MM.1S (cell line): ENCODE measurements around the gene OVOL1.

Experiments
- DNase-seq: peaks from one replicate; pipeline ENCODE4 v3.0.0-alpha.2; 2015
- H2AFZ ChIP-seq: fragments of 300-600 bp; sonication (generic); 2 replicates; pipeline ENCODE4 v1.6.0; 2016; ENCODE audit warnings: antibody characterized with exemption, low read length
- H3F3A ChIP-seq: fragments of 300-600 bp; sonication (generic); 2 replicates; pipeline ENCODE4 v1.6.1; 2016; ENCODE audit warnings: mild to moderate bottlenecking, antibody characterized with exemption, low read length, moderate library complexity, mixed read lengths; ENCODE audit not compliant: insufficient read depth
- H3K27ac ChIP-seq: fragments of 300-600 bp; sonication (generic); 2 replicates; pipeline ENCODE4 v1.5.1; 2016; ENCODE audit warnings: mild to moderate bottlenecking, low read length
- H3K27me3 ChIP-seq: fragments of 300-600 bp; sonication (generic); replicated peaks from 2 replicates; pipeline ENCODE4 v1.6.0; 2016; ENCODE audit warnings: low read length; ENCODE audit not compliant: insufficient read depth
- H3K36me3 ChIP-seq: fragments of 300-600 bp; sonication (generic); replicated peaks from 2 replicates; pipeline ENCODE4 v1.6.1; 2016; ENCODE audit warnings: mild to moderate bottlenecking, low read length, mixed read lengths; ENCODE audit not compliant: insufficient read depth
- H3K4me1 ChIP-seq: fragments of 300-600 bp; sonication (generic); 2 replicates; pipeline ENCODE4 v1.6.1; 2016; ENCODE audit warnings: low read length, mixed read lengths
- H3K4me2 ChIP-seq: fragments of 300-600 bp; sonication (generic); 2 replicates; pipeline ENCODE4 v1.6.0; 2016; ENCODE audit warnings: low read depth, low read length
- H3K4me3 ChIP-seq: fragments of 300-600 bp; sonication (generic); 2 replicates; pipeline ENCODE4 v1.5.1; 2016; ENCODE audit warnings: low read length, mixed read lengths
- H3K79me2 ChIP-seq: fragments of 300-600 bp; sonication (generic); 2 replicates; pipeline ENCODE4 v1.6.1; 2016; ENCODE audit warnings: mixed run types, low read length, mixed read lengths
- H3K9ac ChIP-seq: fragments of 300-600 bp; sonication (generic); 2 replicates; pipeline ENCODE4 v1.6.1; 2016; ENCODE audit warnings: low read length, mixed read lengths
- H3K9me2 ChIP-seq: fragments of 300-600 bp; sonication (generic); replicated peaks from 2 replicates; pipeline ENCODE4 v1.6.1; 2016; ENCODE audit warnings: mild to moderate bottlenecking, low read length, mixed read lengths; ENCODE audit not compliant: insufficient read depth
- H3K9me3 ChIP-seq: fragments of 300-600 bp; sonication (generic); replicated peaks from 2 replicates; pipeline ENCODE4 v1.6.1; 2016; ENCODE audit warnings: mild to moderate bottlenecking, low read length, mixed read lengths; ENCODE audit not compliant: insufficient read depth
- H4K20me1 ChIP-seq: fragments of 300-600 bp; sonication (generic); 2 replicates; pipeline ENCODE4 v1.6.1; 2016; ENCODE audit warnings: mild to moderate bottlenecking, low read length, moderate library complexity, mixed read lengths; ENCODE audit not compliant: insufficient read depth
- CTCF ChIP-seq: fragments of 300-600 bp; sonication (generic); IDR thresholded peaks from 2 replicates; pipeline ENCODE4 v1.5.1; 2016; ENCODE audit warnings: antibody characterized with exemption, low read length, mixed read lengths
- EZH2 ChIP-seq: fragments of 300-600 bp; sonication (generic); optimal IDR thresholded peaks from 2 replicates; pipeline ENCODE3; 2017; ENCODE audit warnings: low read depth, mild to moderate bottlenecking, antibody characterized with exemption, low read length, mixed read lengths
- EZH2phosphoT487 ChIP-seq: fragments of 300-600 bp; sonication (generic); IDR thresholded peaks from 2 replicates; pipeline ENCODE4 v1.6.1; 2018; ENCODE audit warnings: antibody characterized with exemption, low read length

Gene OVOL1

GRCh38 chr11:65776196-65776595 is 10.7 kb upstream of the OVOL1 start:
- Histone ChIP-seq H3F3A (no peaks in the 10 kb centered on the region), H3K27me3 (no peaks in the 10 kb centered on the region), H3K9ac (no peak overlapping the region), H3K9me2 (no peaks in the 10 kb centered on the region), H3K9me3 (no peaks in the 10 kb centered on the region), H3K79me2 (peaks cover 32% of the 10 kb centered on the region), H2AFZ (no peak overlapping the region), H3K4me3 (no peak overlapping the region), H3K27ac (no peak overlapping the region), H3K4me1 (no peaks in the 10 kb centered on the region), H3K4me2 (no peak overlapping the region), H3K36me3 (peaks cover 4% of the 10 kb centered on the region; the same call in 1 of the 2 replicates), H4K20me1 (no peaks in the 10 kb centered on the region; the same call in 1 of the 2 replicates)
- TF ChIP-seq EZH2phosphoT487 (no peak), EZH2 (no peak), CTCF (no peak)
- DNase-seq = no peak

DNA sequence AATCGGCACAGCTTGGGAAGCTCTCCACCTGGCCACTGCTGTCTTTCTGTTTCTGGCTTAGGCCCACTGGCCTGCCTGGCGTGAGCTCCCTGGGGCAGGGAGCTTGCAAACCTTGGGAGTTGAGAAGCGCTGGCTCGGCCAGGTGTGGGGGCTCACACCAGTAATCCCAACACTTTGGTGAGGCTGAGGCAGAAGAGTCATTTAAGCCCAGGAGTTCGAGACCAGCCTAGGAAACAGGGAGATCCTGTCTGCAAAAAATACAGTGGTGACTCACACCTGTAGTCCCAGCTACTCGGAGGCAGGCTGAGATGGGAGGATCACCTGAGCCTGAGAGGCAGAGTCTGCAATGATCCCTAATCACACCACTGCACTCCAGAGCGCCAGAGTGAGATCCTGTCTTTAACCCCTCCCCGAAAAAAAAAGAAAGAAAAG is 10.1 kb upstream of the OVOL1 start:
- Histone ChIP-seq H3K9me2 (no peaks in the 10 kb centered on the region), H3K36me3 (peaks cover 4% of the 10 kb centered on the region; the same call in 1 of the 2 replicates), H3F3A (peaks cover 3% of the 10 kb centered on the region; the same call in 1 of the 2 replicates), H2AFZ (no peak overlapping the region), H3K27ac (no peak overlapping the region), H3K9me3 (no peaks in the 10 kb centered on the region), H3K4me1 (peaks cover 4% of the 10 kb centered on the region; the same call in 1 of the 2 replicates), H3K27me3 (no peaks in the 10 kb centered on the region), H3K4me3 (no peak overlapping the region), H3K4me2 (no peak overlapping the region), H3K9ac (no peak overlapping the region), H3K79me2 (peaks cover 32% of the 10 kb centered on the region), H4K20me1 (no peaks in the 10 kb centered on the region; the same call in 1 of the 2 replicates)
- DNase-seq = no peak
- TF ChIP-seq CTCF (no peak), EZH2 (no peak), EZH2phosphoT487 (no peak)

DNA sequence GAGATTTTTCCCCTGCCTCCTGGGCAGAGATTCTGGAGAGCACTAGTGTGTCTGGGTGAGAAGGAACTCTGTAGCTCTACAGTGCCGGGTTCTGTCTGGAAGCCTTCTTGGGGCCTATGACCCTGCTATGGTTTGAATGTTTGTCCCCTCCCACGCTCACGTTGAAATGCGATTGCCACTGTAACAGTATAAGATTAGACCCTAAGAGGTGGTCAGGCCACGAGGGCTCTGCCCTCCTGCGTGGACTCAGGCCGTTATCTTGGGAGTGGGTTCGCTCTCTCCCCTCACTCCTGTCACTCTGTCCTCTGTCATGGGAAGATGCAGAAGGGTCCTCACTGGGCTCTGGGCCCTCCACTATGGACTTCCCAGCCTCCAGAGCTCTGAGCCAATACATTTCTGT is 9.6 kb upstream of the OVOL1 start:
- Histone ChIP-seq H2AFZ (no peak overlapping the region), H3K4me2 (no peak overlapping the region), H3K9me2 (no peaks in the 10 kb centered on the region), H3K4me3 (no peak overlapping the region), H4K20me1 (no peaks in the 10 kb centered on the region; the same call in 1 of the 2 replicates), H3K9me3 (no peaks in the 10 kb centered on the region), H3K27ac (no peak overlapping the region), H3K36me3 (peaks cover 4% of the 10 kb centered on the region; the same call in 1 of the 2 replicates), H3F3A (peaks cover 9% of the 10 kb centered on the region), H3K79me2 (peaks cover 32% of the 10 kb centered on the region), H3K27me3 (no peaks in the 10 kb centered on the region), H3K4me1 (peaks cover 9% of the 10 kb centered on the region; the same call in 1 of the 2 replicates), H3K9ac (no peak overlapping the region)
- no peak for DNase-seq
- no peak for TF ChIP-seq EZH2phosphoT487
- TF ChIP-seq CTCF = no peak
- no peak for TF ChIP-seq EZH2
